Measurements from ENCODE around the gene FDXACB1. TPM values are rescaled to one million over a fixed set of nuclear protein-coding genes. Genes with fewer than 3 reads are reported as not detected.

FDXACB1 gene
- total RNA-seq, 1 experiment from 2014 or later, result 0.77 TPM

Other genes with a start within 250 kb of the FDXACB1 start
- gene PPP2R1B, start 112.8 kb downstream of the FDXACB1 start, total RNA-seq (2014; rRNA removed; shearing (Covaris generic)), result 29.8 and 35.4 TPM in 2 replicates
- gene ALG9, start 7.6 kb downstream of the FDXACB1 start, total RNA-seq (2014; rRNA removed; shearing (Covaris generic)), result 29.7 and 31.4 TPM in 2 replicates
- gene CFAP68, start 376 bp upstream of the FDXACB1 start, total RNA-seq (2014; rRNA removed; shearing (Covaris generic)), result 23.1 and 23.9 TPM in 2 replicates
- 3.4 and 4.1 TPM in 2 replicates for gene CRYAB, start 32.6 kb upstream of the FDXACB1 start, total RNA-seq (2014; rRNA removed; shearing (Covaris generic))
- 1.0 and 1.5 TPM in 2 replicates for gene HSPB2, start 33.6 kb upstream of the FDXACB1 start, total RNA-seq (2014; rRNA removed; shearing (Covaris generic))
- gene C11orf52, start 39.7 kb upstream of the FDXACB1 start, total RNA-seq (2014; rRNA removed; shearing (Covaris generic)), result 0.53 and 1.4 TPM in 2 replicates
- gene DIXDC1, start 58.2 kb upstream of the FDXACB1 start, total RNA-seq (2014; rRNA removed; shearing (Covaris generic)), result 6.8 and 7.3 TPM in 2 replicates
- gene DLAT, start 146.2 kb upstream of the FDXACB1 start, total RNA-seq (2014; rRNA removed; shearing (Covaris generic)), result 48.4 and 52.3 TPM in 2 replicates
- 0.99 and 1.4 TPM in 2 replicates for gene PIH1D2, start 194.9 kb upstream of the FDXACB1 start, total RNA-seq (2014; rRNA removed; shearing (Covaris generic))
- gene NKAPD1, start 195.1 kb upstream of the FDXACB1 start, total RNA-seq (2014; rRNA removed; shearing (Covaris generic)), result 19.5 and 22.9 TPM in 2 replicates
- 48.2 and 64.5 TPM in 2 replicates for gene TIMM8B, start 207.6 kb upstream of the FDXACB1 start, total RNA-seq (2014; rRNA removed; shearing (Covaris generic))
- gene SDHD, start 207.7 kb upstream of the FDXACB1 start, total RNA-seq (2014; rRNA removed; shearing (Covaris generic)), result 90.3 and 98.1 TPM in 2 replicates